GM12892 (cell line): ENCODE measurements around the gene UST.

Source experiments
- POLR2A ChIP-seq: IDR thresholded peaks from 2 replicates; pipeline ENCODE4 v1.6.1; 2011; ENCODE audit warnings: low read depth, low read length, control low read depth
- POLR2AphosphoS5 ChIP-seq: IDR thresholded peaks from 2 replicates; pipeline ENCODE4 v1.6.1; 2011; ENCODE audit warnings: low read depth, low read length, control low read depth
- TAF1 ChIP-seq: IDR thresholded peaks from 2 replicates; pipeline ENCODE4 v1.6.1; 2011; ENCODE audit warnings: low read depth, mild to moderate bottlenecking, control low read depth, low read length, borderline replicate concordance

DNA sequence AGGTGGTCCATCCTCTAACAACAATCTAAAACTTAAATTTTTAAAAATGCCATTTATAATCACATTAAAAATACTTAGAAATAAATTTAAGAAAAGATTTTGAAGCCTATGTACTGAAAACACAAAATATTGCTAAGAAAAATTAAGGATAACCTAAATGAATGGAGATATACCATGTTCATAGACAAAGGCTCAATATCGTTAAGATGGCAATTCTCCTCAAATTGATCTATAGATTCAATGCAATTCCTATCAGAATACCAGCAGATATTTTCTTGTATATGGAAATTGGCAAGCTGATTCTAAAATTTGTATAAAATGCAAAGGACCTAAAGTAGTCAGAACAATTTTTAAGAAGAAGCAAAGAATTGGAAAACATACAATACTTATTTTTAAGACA, 19.7 kb upstream of the UST start:
- no peak for TF ChIP-seq POLR2AphosphoS5
- TF ChIP-seq POLR2A, result no peak
- no peak for TF ChIP-seq TAF1
